HG03575 (cell line): ENCODE measurements around the gene RAD50.

Experiments used
- ATAC-seq: cut with Tn5 transposase; IDR thresholded peaks from one replicate; pipeline ENCODE4 v1.9.1; 2021; ENCODE audit not compliant: unreplicated experiment, insufficient number of reproducible peaks, low FRiP score; ENCODE audit errors: extremely low read depth

Gene RAD50

GRCh38 chr5:132656774-132657355 lies 100.1 kb downstream of the RAD50 start:
- ATAC-seq = no peak

GRCh38 chr5:132657676-132658380 lies 101.1 kb downstream of the RAD50 start, which contains the start of gene IL13:
Gene IL13, plus strand, starts transcription at chr5:132658173. Its CDS starts 14 bp downstream, at chr5:132658187.
- no peak for ATAC-seq

- no peak for ATAC-seq
Observed at GRCh38 chr5:132658381-132659302, 101.9 kb downstream of the RAD50 start.

GRCh38 chr5:132659598-132660493 lies 103.1 kb downstream of the RAD50 start:
- no peak for ATAC-seq

- no peak for ATAC-seq
Observed at GRCh38 chr5:132661231-132662003, 104.6 kb downstream of the RAD50 start.

- ATAC-seq = no peak
Observed at GRCh38 chr5:132662004-132662401, 105.2 kb downstream of the RAD50 start.

- ATAC-seq = peak; percentile 32
Observed at GRCh38 chr5:132662925-132663770, 106.4 kb downstream of the RAD50 start.

- no peak for ATAC-seq
Observed at GRCh38 chr5:132663771-132664695, 107.3 kb downstream of the RAD50 start.

GRCh38 chr5:132664696-132665209 lies 108.0 kb downstream of the RAD50 start:
- ATAC-seq = no peak

- ATAC-seq = no peak
Observed at GRCh38 chr5:132665574-132666080, 108.8 kb downstream of the RAD50 start.

- ATAC-seq = no peak
Observed at GRCh38 chr5:132666310-132667123, 109.7 kb downstream of the RAD50 start.

GRCh38 chr5:132667309-132667708 lies 110.5 kb downstream of the RAD50 start:
- no peak for ATAC-seq

GRCh38 chr5:132667761-132668705 lies 111.3 kb downstream of the RAD50 start:
- no peak for ATAC-seq
